HG02870 (cell line): ENCODE data around the gene DKKL1.
"Not testable (repeated sequence)": the region's sequence is repeated elsewhere in the genome, so short reads cannot be mapped to it uniquely, and the experiment has no call there.

Experiments
- ATAC-seq: cut with Tn5 transposase; IDR thresholded peaks from one replicate; pipeline ENCODE4 v1.9.1; 2021; ENCODE audit warnings: mild to moderate bottlenecking, moderate library complexity; ENCODE audit not compliant: unreplicated experiment

DKKL1 gene

DNA sequence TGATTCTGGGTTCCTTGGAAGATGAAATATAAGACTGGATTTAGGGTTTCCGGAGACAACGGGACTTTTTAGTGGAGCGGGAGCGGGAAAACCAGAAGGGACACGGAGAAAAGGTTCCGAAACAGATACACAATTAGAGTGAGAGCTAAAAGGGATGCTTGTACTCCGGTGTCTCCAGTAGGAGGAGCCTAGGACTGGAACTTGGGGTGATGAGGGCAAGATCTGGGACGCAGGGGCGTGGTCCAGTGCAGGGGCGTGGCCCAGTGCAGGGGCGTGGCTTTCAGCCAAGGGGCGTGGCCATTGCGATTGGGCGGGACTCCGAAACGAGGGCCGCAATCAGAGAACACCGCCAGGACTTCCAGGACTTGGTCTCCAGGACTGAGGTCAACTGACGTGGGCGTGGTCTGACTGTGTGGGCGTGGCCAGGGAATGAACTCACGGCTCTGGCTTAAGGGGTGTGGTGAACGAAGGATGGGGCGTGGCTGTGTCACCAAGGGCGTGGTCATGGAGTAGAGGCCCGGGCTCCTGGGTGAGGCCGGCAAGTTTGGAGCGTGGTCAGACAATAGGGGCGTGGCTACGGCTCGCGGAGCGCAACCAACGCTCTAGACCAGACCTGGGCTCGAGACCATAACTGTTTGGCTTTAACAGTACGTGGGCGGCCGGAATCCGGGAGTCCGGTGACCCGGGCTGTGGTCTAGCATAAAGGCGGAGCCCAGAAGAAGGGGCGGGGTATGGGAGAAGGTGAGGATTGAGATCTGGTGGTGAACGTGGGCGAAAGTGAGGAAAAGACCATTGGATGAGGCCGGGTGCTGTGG, at the start of gene DKKL1:
Gene DKKL1 (plus strand): TSS at position 610 of the 815 bp plus-strand sequence. CDS start 122 bp downstream, at position 732.
- no peak for ATAC-seq

DNA sequence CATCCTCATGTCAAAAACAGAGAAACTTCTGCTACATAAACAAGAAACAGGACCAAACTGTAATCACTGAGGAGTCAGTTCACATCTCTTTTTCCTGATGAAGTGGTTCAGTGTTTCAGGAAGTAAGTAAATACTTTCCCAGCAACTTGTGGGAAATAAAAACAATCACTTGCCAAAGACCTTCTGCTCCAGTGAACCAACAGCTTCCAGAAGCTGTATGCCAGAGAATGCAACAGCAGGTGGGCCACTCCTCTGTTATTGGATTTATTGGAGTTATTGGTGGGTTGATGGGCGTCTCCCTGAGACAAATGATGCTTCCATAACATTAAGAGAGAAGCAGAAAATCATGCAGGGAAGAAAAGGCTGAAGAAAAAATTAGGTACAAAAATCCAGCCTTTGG, 48.6 kb upstream of the DKKL1 start:
- ATAC-seq, result no peak

DNA sequence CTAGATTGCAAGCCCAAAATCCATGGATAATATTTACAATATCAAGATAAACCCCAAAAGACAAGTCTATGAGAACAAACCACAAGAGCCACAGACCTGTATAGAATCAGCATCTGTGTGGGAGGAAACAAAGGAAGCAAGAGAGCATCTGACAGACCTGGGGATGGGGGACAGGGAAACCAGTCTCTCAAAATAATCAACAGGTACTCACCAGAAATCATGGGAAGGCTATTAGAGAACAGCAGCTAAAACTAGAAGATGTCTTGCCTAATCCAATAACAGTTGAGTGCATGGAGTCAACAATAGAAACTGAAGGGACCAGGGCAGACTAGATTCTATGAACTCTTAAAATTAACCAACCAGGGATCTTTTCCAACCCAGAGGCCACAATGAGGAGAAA, 47.4 kb upstream of the DKKL1 start:
- ATAC-seq, result no peak

DNA sequence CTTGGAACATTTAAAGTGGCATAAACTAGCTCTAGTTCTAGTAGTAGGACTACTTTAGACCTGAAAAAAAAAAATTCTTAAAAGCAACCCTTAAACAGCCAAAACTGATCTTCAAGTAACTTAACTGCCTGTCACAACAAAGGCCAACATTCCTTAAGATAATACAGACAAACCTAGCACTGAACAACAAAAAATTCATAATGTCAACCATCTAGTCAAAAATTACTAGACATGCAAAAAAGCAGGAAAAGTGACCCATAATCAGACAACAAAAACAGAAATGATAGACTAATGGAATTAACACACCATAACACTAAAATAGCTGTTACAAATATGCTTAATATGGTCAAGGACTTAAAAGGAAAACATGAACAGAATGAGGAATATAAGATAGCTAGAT, 45.4 kb upstream of the DKKL1 start:
- ATAC-seq, result no peak

DNA sequence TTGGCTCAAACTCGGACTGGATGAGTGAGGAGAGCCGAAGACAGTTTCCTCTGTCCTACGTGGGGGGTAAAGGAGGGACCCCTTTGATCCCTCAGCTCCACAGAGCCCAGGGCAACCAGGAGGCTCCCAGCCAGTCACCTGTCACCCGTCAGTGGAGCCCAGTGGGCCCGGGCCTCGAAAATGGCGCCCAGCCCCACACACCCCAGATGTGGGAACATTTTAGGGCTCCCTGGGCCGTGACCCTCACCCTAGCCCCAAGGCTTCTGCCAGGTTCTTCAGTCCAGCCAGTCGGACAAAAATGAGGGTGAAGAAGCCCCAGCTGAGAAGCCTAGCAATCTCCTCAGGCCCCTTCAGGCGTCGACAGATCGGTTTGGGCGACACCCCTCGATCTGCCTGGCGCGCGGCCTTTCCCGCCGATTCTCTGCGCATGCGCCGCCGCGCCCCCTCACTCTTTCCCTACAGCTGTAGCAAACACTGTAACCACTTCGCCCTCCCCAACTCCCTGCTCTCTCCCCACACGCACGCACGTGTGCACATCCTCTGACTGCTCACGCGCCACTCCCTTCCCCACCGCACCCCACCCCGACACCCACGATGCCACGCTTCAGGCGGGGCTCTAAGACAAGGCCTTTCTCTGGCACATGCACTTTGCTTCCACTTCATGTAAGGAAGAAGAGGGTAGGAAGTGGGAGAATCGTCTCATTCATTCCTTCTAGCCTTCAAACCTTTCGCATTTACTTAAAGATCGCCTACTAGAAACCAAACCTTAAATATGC, 38.7 kb upstream of the DKKL1 start, which contains the start of gene SLC6A16:
Gene SLC6A16 (minus strand): TSS at position 391 of the 776 bp plus-strand sequence. CDS start 13,844 bp downstream, outside the sequence.
- no peak for ATAC-seq

DNA sequence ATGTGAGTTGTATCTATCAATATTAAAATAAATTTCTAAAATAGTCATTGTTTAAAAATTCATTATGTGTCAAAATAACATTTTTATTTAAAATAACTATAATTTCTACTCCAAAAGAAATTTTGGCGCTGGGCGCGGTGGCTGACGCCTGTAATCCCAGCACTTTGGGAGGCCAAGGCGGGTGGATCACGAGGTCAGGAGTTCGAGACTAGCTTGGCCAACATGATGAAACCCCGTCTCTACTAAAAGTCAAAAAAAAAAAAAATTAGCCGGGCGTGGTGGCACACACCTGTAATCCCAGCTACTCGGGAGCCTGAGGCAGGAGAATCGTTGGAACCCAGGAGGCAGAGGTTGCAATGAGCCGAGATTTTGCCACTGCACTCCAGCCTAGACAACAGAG, 37.9 kb upstream of the DKKL1 start:
- not testable (repeated sequence) for ATAC-seq

DNA sequence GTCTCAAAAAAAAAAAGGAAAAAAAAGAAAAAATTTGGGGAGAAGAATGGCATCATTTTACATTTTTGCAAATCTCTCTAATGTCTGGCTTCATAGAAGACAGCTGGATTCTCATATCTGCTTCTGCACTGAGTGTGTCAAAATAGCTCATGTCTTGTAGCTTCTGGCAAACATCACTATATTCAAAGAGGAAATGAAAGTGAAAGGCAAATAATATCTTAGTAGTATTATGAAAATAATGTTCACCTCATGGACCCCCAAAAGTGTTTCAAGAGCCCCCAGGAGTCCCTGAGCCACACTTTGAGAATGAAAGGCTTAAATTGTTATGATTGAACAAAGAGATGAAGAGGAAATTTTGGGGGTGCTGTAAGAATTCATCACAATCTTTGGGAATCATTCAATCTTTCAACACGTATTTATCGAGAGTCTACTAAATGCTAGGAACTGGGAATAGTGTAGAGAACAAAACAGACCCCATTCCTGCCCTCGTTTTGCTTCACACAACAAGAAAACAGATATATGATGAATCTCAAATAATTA, 37.4 kb upstream of the DKKL1 start:
- ATAC-seq, result no peak

DNA sequence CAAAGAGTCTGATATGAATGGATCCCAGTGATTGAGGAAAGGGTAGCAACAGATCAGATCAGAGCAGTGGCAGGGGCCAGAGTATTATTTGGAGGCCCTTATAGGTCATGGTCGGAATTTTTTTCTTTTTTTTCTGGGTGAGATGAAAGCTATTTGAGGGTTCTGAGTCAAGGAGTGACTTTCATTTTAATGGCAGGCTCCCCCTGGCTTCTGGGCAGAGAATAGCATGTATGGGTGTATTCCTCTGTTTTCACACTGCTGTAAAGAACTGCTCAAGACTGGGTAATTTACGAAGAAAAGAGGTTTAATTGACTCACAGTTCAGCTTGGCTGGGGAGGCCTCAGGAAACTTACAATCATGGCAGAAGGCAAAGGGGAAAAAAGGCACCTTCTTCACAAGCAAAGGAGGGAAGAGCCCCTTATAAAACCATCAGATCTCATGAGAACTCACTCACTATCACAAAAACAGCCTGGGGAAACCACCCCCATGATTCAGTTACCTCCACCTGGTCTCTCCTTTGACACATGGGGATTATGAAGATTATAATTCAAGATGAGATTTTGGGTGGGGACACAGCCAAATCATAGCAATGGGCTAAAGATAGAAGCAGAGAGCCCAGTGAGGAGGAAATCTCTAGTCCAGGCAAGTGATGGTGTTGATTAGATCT, 35.7 kb upstream of the DKKL1 start:
- ATAC-seq, result no peak

DNA sequence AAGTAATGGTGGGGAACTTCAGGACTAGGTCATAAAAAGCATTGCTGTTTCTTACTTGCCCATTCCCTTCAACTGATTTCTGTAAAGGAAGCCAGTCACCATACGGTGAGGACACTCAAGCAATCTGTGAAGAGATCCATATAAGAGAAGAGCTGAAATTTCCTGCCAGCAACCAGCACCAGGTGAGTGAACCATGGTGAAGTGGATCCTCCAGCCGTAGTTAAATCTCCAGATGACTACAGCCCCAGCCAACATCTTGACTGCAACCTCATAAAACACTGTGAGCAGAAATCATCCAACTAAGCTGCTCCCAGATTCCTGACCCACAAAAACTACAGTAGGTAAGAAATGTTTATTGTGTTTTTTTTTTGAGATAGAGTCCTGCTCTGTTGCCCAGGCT, 34.9 kb upstream of the DKKL1 start:
- no peak for ATAC-seq

DNA sequence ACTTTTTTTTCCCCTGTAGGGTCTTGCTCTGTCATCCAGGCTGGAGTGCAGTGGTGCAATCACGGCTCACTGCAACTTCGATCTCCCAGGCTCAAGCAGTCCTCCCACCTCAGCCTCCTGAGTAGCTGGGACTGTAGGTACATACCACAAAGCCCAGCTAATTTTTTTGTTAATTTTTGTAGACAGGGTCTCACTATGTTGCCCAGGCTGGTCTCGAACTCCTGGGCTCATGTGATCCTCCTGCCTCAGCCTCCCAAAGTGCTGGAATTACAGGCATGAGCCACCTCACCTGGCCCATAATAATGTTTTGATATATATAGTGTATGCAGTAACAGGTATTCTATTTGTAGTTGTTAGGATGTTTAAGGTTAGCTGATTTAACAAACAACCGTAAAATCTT, 32.5 kb upstream of the DKKL1 start:
- ATAC-seq, result not testable (repeated sequence)

DNA sequence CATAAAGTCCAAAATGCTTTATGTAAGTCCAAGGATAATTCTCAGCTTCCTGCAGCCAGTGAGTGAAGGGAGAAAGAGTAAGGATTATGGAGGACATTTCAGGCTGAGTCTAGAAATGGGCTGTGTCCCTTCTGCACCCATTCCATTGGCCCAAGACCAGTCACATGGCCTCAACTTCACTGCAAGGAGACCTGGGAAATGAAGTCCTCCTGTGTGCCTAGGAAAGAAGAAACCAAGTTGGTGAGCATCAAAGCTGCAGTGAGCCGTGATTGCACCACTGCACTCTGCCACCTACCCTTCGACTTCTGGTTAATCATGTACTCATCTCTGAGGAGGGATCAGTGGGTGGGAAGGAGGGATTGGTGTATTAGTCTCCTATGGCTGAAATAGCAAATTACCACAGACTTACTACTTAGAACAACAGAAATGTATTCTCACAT, 32.0 kb upstream of the DKKL1 start:
- ATAC-seq, result peak; percentile 31

DNA sequence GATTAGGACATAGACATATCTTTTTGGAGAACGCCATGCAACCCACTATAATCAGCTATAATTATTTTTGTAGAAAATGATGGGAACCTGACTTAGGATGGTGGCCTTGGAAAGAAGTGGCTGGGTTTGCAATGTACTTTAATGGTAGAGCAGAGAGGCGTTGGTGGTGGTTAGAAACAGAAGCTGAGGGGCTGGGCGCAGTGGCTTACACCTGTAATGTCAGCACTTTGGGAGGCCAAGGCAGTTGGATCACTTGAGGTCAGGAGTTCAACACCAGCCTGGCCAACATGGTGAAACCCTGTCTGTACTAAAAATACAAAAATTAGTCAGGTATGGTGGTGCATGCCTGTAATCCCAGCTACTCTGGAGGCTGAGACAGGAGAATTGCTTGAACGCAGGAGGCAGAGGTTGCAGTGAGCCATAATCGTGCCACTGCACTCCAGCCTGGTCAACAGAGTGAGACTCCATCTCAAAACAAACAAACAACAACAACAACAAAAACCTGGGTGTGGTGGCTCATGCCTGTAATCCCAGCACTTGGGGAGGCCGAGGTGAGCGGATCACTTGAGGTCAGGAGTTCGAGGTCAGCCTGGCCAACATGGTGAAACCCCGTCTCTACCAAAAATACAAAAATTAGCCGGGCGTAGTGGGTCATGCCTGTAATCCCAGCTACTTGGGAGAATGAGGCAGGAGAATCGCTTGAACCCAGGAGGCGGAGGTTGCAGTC, 30.8 kb upstream of the DKKL1 start:
- not testable (repeated sequence) for ATAC-seq

DNA sequence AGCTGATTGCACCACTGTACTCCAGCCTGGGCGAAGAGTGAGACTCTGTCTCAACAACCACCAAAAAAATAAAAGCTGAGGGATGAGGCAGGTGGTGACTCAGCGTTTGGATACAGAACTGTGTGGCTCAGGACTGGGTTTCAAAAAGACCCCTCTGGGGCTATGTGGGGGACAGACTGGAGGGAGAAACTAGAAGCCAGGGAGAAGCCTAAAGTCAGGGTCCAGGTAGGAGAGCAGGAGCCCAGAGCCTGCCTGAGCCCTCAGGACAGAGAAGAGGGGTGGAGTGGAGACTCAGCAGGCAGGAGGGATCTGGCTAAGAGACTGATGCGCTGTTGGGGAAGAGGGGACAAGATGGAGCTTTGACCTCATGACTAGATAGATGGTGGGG, 30.3 kb upstream of the DKKL1 start:
- ATAC-seq, result no peak

DNA sequence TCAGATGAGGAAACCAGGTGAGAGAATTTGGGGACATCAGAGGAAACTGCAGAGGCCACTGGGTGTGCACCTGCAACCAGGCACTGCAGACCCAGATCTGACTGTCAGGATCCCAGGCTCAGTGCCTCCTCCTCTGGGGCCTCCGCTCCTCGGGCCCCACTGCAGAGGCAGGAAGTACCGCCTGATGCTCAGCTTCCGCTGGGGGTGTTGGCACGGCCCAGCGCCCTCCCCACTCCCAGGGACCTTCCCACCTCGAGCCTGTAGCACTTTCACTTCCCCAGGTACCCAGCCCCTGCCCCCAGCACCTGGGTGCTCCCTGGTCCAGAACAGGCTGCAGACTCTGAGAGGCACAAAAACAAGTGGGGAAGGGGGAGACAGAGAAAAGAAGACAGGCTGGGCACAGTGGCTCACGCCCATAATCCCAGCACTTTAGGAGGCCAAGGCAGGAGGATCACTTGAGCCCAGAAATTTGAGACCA, 29.8 kb upstream of the DKKL1 start:
- no peak for ATAC-seq

DNA sequence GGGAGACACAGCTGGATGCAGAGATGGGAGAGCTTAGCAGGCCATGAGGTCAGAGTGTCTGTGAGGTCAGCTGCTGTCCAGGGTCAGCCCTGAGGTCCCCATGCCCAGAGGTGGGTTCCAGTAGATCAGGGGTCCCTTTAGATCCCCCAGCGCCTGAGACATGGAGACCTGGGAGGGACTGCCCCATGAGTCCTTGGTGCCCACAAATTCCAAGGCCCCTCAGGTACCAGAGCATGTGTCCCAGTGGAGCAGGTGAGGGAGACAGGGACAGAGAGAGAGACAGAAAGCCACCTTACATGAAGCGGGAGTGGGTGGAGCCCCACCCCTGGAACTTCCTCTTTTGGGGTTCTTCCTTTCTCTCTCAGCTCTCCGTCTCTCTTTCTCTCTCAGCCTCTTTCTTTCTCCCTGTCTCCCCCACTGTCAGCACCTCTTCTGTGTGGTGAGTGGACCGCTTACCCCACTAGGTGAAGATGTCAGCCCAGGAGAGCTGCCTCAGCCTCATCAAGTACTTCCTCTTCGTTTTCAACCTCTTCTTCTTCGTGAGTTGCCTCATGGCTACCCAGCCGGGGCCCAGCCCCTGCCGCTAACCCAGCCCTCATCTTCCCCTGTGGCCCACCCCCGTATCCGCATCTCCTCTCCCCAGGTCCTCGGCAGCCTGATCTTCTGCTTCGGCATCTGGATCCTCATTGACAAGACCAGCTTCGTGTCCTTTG, 28.4 kb upstream of the DKKL1 start, which contains the start of gene CD37:
Gene CD37 (plus strand): TSS at position 336 of the 713 bp plus-strand sequence. CDS start 135 bp downstream, at position 471.
- no peak for ATAC-seq

DNA sequence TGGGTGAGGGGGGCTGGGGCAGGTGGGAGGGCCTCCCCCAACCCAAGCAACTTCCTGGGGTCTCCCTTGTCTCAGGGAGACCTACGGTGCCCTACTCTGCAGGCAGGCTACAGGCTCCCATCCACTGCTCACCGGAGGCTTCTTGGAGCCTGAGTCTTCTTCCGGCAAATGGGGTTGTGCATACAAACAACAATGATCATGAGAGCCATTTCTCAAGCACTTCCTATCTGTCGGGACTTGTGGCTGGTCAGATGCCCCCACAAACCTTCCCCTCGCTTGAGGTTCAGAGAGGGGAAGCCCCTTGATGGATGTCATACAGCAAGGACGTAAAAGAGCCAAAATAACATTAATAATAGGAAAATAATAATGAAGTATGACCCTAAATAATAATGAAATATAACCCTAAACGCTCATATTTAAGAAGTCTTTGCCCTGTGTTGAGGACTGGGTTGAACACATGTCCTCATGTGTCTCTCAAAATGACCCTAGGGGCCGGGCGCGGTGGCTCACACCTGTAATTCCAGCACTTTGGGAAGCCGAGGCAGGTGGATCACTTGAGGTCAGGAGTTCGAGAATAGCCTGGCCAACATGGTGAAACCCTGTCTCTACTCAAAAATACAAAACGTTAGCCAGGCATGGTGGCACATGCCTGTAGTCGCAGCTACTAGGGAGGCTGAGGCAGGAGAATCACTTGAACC, 27.7 kb upstream of the DKKL1 start:
- no peak for ATAC-seq

DNA sequence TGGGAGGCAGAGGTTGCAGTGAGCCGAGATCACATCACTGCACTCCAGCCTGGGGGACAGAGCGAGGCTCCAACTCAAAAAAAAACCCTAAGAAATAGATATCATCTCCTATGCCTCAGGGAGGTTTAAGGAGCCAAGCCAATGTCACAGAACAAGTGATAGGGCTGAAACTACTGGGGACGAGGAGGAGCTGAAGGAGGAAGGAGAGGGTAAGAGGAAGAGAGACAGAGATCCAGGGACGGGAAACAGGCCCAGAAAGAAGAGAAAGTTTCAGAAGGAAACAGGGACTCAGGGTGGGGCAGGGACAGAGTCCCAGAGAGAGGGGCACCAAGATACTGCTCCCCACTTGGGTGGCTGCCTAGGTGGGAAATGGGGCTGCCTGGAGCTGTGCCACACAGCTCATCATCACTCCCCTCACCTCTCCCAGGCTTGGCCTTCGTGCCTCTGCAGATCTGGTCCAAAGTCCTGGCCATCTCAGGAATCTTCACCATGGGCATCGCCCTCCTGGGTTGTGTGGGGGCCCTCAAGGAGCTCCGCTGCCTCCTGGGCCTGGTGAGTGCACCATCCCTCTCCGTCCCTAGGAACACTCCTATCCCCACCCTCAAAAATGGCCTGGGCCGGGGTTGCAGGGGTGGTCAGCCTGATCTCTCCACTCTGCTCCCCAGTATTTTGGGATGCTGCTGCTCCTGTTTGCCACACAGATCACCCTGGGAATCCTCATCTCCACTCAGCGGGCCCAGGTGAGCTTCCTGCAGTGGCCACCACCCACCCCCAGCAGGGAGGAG, 27.0 kb upstream of the DKKL1 start:
- ATAC-seq, result no peak
